ENCODE data around the gene TMCO6. TPM values are rescaled to one million over a fixed set of nuclear protein-coding genes. Genes with fewer than 3 reads are reported as not detected.
"Not testable (repeated sequence)": the region's sequence is repeated elsewhere in the genome, so short reads cannot be mapped to it uniquely, and the experiment has no call there.

The TMCO6 gene
- total RNA-seq, 2 experiments from 2014 or later = 26.9 to 36.8 TPM

DNA sequence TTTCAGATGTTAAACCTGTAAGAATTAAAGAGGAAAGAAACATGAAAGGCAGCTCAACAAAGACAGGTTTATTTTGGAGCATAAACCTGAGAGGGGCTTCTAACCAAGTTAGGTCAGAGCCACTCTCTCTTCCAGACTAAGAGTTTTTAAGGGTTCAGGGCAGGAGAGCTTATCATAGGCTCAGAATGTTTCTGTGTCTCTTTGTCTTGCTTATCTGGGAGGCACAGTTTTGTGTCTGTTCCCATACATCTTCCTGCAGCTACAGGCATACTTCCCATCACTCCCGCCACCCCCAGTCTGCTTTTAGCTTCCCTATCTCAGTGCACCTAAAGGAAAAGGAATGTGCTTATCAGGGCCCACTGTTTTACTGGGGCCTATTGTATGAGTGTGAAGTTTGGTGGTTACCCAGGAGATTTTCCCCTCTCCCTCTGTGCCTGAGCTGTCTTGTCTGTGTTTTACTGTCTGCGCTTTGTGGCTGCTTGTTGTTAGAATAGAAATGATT, 28.2 kb upstream of the TMCO6 start:
- CTCF ChIA-PET (ENCODE audit: unreplicated experiment) = no interaction called here
- no peaks in the 10 kb centered on the region for H3K4me1 ChIP-seq (ENCODE audit: insufficient read depth, low read length, poor library complexity, severe bottlenecking)
- H3K4me3 ChIP-seq (ENCODE audit: low read depth, low read length, poor library complexity, severe bottlenecking) = no peak overlapping the region
- no peaks in the 10 kb centered on the region for H4K20me1 ChIP-seq (ENCODE audit: insufficient read depth, low read length)
- intact Hi-C loops (cut with micrococcal nuclease; ENCODE audit: unreplicated experiment) = no loop called here
- H3K9me3 ChIP-seq (ENCODE audit: low read length) = no peaks in the 10 kb centered on the region
- no TSS peak for BruUV-seq (replicated peaks)
- H3K36me3 ChIP-seq (ENCODE audit: insufficient read depth, low read length) = no peaks in the 10 kb centered on the region
- TF ChIP-seq, protein P1, sequence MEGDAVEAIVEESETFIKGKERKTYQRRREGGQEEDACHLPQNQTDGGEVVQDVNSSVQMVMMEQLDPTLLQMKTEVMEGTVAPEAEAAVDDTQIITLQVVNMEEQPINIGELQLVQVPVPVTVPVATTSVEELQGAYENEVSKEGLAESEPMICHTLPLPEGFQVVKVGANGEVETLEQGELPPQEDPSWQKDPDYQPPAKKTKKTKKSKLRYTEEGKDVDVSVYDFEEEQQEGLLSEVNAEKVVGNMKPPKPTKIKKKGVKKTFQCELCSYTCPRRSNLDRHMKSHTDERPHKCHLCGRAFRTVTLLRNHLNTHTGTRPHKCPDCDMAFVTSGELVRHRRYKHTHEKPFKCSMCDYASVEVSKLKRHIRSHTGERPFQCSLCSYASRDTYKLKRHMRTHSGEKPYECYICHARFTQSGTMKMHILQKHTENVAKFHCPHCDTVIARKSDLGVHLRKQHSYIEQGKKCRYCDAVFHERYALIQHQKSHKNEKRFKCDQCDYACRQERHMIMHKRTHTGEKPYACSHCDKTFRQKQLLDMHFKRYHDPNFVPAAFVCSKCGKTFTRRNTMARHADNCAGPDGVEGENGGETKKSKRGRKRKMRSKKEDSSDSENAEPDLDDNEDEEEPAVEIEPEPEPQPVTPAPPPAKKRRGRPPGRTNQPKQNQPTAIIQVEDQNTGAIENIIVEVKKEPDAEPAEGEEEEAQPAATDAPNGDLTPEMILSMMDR (conservative IDR thresholded peaks at IDR 0.05; ENCODE audit: low read length) = no peak
- no peak for TF ChIP-seq EZH2phosphoT487 (IDR thresholded peaks at IDR 0.05; ENCODE audit: borderline replicate concordance, low read depth, low read length)
- H3K79me2 ChIP-seq (ENCODE audit: insufficient read depth, low read depth, low read length) = no peaks in the 10 kb centered on the region
- H3K4me2 ChIP-seq (ENCODE audit: low read length) = no peak overlapping the region
- H3K27ac ChIP-seq (ENCODE audit: low read depth, low read length, poor library complexity, severe bottlenecking) = no peak overlapping the region
- no peak overlapping the region for H2AFZ ChIP-seq (ENCODE audit: low read length)
- POLR2A ChIA-PET = no interaction called here
- DNase-seq (ENCODE audit: low spot score) = no peak
- no peaks in the 10 kb centered on the region for H3K9me2 ChIP-seq (ENCODE audit: insufficient read depth, low read length)

DNA sequence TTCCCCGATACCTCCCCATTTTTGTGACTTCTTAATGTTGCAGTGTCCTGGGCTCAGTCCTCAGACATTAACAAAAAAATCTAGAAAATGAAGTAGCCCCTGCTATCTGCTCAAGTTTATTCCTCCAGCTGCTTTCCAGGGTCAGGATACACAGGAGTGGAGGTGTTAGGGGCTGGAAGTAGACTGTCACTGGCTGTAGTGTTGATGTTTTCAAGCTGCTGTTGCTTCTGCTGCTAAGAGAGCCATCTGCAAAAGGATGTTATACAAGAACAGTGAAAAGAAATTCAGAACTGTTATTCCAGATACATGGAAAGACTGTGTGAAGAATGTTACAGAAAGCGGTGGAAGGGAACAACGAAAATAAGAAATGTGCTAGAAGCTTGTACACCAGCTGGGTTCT, 16.9 kb upstream of the TMCO6 start:
- H3K4me2 ChIP-seq (ENCODE audit: low read length) = no peak overlapping the region
- no TSS peak for BruUV-seq (replicated peaks)
- H3K4me3 ChIP-seq (ENCODE audit: low read depth, low read length, poor library complexity, severe bottlenecking) = no peak overlapping the region
- H3K4me1 ChIP-seq (ENCODE audit: insufficient read depth, low read length, poor library complexity, severe bottlenecking) = no peaks in the 10 kb centered on the region
- ChIA-PET POLR2A (no interaction called here), CTCF (ENCODE audit: unreplicated experiment) (no interaction called here)
- no peaks in the 10 kb centered on the region for H3K79me2 ChIP-seq (ENCODE audit: insufficient read depth, low read depth, low read length)
- no peak for DNase-seq (ENCODE audit: low spot score)
- intact Hi-C loops (cut with micrococcal nuclease; ENCODE audit: unreplicated experiment) = loop anchor here (10.0 kb wide), 1 partner anchor 408 kb away; no protein-coding TSS in a partner anchor
- TF ChIP-seq EZH2phosphoT487 (IDR thresholded peaks at IDR 0.05; ENCODE audit: borderline replicate concordance, low read depth, low read length) = no peak
- TF ChIP-seq, protein P1 (conservative IDR thresholded peaks at IDR 0.05; ENCODE audit: low read length) = no peak
- 0 out of 2 replicates have a peak, but pooled peaks cover 4% of the 10 kb centered on the region for H3K9me3 ChIP-seq (ENCODE audit: low read length)
- H3K36me3 ChIP-seq (ENCODE audit: insufficient read depth, low read length) = no peaks in the 10 kb centered on the region
- H2AFZ ChIP-seq (ENCODE audit: low read length) = no peak overlapping the region
- no peaks in the 10 kb centered on the region for H4K20me1 ChIP-seq (ENCODE audit: insufficient read depth, low read length)
- H3K9me2 ChIP-seq (ENCODE audit: insufficient read depth, low read length) = no peaks in the 10 kb centered on the region
- no peak overlapping the region for H3K27ac ChIP-seq (ENCODE audit: low read depth, low read length, poor library complexity, severe bottlenecking)

DNA sequence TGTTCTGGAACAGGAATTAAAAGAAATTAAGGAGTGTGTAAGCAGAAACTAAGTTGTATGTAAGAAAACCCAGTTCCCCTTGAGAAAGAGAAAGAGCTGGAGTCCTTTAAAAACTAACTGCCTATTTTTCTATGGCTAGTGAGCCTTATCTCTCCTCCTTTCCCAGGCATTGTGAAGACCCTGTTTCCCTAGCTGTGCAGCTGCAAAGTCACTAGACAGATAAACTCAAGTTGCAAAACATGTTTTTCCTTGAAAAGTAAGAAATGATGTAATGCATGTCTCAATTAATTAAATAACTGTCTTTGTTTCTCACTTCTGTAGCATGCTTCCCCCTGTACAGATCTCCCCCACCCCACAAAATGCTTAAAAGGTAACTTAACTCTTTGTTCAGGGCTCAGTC, 16.2 kb upstream of the TMCO6 start:
- CTCF ChIA-PET (ENCODE audit: unreplicated experiment); DNase-seq (ENCODE audit: low spot score); POLR2A ChIA-PET; BruUV-seq (replicated peaks); H3K36me3 ChIP-seq (ENCODE audit: insufficient read depth, low read length); H3K27ac ChIP-seq (ENCODE audit: low read depth, low read length, poor library complexity, severe bottlenecking); H2AFZ ChIP-seq (ENCODE audit: low read length); H3K79me2 ChIP-seq (ENCODE audit: insufficient read depth, low read depth, low read length); H3K4me1 ChIP-seq (ENCODE audit: insufficient read depth, low read length, poor library complexity, severe bottlenecking); H3K9me2 ChIP-seq (ENCODE audit: insufficient read depth, low read length); H3K4me3 ChIP-seq (ENCODE audit: low read depth, low read length, poor library complexity, severe bottlenecking); H3K4me2 ChIP-seq (ENCODE audit: low read length); H4K20me1 ChIP-seq (ENCODE audit: insufficient read depth, low read length): not testable (repeated sequence)
- intact Hi-C loops (cut with micrococcal nuclease; ENCODE audit: unreplicated experiment) = loop anchor here (10.0 kb wide), 1 partner anchor 408 kb away; no protein-coding TSS in a partner anchor
- H3K9me3 ChIP-seq (ENCODE audit: low read length) = peaks cover 12% of the 10 kb centered on the region; the same call in 1 of the 2 replicates

DNA sequence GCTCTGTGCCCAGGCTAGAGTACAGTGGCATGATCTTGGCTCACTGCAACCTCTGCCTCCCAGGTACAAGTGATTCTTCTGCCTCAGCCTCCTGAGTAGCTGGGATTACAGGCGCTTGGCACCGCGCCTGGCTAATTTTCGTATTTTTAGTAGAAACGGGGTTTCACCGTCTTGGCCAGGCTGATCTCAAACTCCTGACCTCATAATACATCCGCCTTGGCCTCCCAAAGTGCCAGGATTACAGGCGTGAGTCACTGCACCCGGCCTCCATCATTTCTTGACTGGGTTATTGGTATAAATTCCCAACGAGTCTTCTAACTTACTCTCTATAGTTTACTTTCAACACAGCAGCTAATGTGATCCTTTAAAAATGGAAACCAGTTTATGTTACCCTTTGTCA, 14.4 kb upstream of the TMCO6 start:
- H3K27ac ChIP-seq (ENCODE audit: low read depth, low read length, poor library complexity, severe bottlenecking); H3K36me3 ChIP-seq (ENCODE audit: insufficient read depth, low read length); H2AFZ ChIP-seq (ENCODE audit: low read length); H4K20me1 ChIP-seq (ENCODE audit: insufficient read depth, low read length); H3K4me2 ChIP-seq (ENCODE audit: low read length); H3K4me3 ChIP-seq (ENCODE audit: low read depth, low read length, poor library complexity, severe bottlenecking); DNase-seq (ENCODE audit: low spot score); H3K9me2 ChIP-seq (ENCODE audit: insufficient read depth, low read length); H3K4me1 ChIP-seq (ENCODE audit: insufficient read depth, low read length, poor library complexity, severe bottlenecking); H3K79me2 ChIP-seq (ENCODE audit: insufficient read depth, low read depth, low read length); CTCF ChIA-PET (ENCODE audit: unreplicated experiment); BruUV-seq (replicated peaks): not testable (repeated sequence)
- peaks cover 20% of the 10 kb centered on the region; the same call in 1 of the 2 replicates for H3K9me3 ChIP-seq (ENCODE audit: low read length)
- POLR2A ChIA-PET = interaction anchor here (0.7 kb wide), 1 partner anchor 303 kb away, joined by 3 read pairs; no protein-coding TSS in a partner anchor
- intact Hi-C loops (cut with micrococcal nuclease; ENCODE audit: unreplicated experiment) = loop anchor here (10.0 kb wide), 1 partner anchor 410 kb away; no protein-coding TSS in a partner anchor
